ENCODE results near the gene CCDC34.
"Not testable (repeated sequence)": the region's sequence is repeated elsewhere in the genome, so short reads cannot be mapped to it uniquely, and the experiment has no call there.

Gene CCDC34

GRCh38 chr11:27357250-27357649 lies 5.8 kb downstream of the CCDC34 start:
- no peak for DNase-seq

DNA sequence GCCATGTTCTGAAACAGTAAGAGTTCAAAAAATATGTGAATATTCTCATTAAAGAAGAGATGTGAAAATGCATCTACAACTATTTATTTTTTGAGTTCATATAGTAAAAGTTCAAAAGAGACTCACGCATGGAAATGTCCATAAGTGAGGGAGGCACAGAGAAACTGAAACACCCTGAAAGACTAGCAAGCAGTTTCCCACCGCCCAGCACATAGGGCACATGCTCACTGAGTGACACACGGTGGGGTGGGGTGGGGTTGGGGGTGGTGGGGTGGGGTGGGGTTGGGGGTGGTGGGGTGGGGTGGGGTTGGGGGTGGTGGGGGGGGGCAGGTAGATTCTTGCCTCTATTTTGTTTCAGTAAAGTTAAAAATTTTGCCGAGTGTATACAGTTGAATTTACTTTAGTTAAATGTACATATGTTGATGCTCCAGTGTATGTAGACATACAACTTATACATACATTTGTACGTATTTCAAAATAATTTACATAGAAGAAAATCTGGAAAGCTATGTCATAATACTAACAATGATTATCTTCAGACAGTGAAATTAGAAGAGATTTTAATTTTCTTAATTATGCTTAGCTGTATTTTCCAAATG lies 6.3 kb downstream of the CCDC34 start:
- no peak for DNase-seq

DNA sequence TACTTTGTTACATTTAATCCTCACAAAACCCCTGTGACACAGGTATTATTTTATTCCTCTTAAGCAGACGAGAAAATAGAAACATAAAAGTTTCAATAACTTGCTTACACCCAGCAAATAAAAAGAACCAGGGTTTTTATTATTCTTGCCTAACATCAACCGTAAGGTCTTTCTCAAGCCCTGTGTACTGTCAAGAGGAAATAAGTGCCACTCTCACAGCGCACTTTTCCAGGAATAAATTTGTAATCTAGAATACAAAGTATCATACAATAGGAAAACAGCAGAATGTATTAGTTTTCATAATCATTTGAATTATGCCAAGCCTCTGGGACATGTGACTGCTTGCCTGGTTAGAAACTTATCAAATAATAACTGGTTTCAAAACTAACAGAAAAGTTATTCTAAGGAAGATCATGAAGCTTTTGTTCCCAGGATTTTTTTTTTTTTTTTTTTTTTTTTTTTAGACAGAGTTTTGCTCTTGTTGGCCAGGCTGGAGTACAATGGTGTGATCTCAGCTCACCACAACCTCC lies 7.4 kb downstream of the CCDC34 start:
- no peak for DNase-seq

GRCh38 chr11:27354359-27354965 lies 8.6 kb downstream of the CCDC34 start:
- no peak for DNase-seq

GRCh38 chr11:27353593-27354358 lies 9.2 kb downstream of the CCDC34 start:
- DNase-seq = no peak

DNA sequence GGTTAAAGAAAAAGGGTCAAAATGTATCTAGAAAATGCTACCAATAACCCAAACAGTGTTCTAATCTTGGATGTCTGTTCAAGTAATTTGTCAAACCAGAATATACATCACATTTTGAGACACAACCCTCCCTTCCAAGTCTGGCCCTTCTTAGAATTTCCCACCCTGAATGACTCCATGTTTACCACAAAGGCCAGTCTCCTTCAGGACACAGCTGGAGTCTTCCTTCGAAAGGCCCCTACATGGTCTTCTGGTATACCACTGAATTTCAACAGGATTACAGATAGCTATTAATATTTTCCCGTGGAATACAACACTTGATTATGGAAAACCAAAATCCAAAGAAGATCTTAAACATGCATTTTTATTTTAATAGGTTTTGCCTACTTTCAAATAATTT lies 10.2 kb downstream of the CCDC34 start:
- DNase-seq = no peak

- DNase-seq = no peak
Observed at GRCh38 chr11:27350511-27350910, 12.5 kb downstream of the CCDC34 start.

GRCh38 chr11:27349919-27350318 lies 13.1 kb downstream of the CCDC34 start:
- no peak for DNase-seq

DNA sequence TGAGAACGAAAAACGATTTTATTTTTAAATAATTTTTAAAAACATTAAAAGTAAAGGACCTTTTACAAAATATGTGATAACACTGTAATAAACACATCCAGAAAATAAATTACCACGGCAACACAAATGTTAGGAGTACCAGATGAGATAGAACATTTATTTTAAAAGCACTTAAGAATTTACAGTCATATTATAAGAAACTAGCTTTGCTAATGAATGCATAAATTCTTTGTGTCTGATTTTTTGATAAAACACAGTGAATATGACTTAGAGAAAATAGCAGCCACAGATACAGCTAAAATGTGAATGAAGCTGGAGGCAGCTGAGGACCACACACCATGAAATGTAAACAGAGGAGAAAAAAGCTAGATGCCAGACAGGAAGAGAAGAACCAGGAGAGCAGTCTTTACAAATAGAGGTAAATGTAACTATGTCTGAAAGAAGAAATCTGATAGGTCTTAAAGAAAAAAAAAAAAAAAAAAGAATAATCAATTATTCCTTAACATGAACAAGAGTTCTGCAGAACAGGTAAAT lies 14.6 kb downstream of the CCDC34 start:
- peak in 1 of 2 experiments; percentile 4 for DNase-seq

- no peak for DNase-seq
Observed at GRCh38 chr11:27347359-27348339, 15.4 kb downstream of the CCDC34 start.

DNA sequence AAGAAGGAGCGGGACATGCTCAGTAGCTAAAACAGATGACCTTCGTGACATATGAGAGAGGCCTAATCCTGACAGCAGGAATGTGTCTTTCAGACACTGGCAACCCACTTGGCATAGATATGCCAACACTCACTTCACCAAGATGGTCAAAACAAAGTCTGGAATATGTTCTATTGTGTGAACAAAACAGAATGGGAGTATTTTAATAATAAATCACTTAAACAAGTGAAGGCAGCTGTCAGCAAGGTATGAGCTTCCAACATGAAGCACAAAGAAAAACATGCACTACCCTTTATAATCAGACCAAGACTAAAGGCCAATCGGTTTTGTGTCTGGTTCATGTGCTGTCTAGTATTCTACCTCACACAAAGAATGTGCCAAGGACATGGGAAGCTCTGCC lies 23.1 kb downstream of the CCDC34 start:
- DNase-seq = no peak

DNA sequence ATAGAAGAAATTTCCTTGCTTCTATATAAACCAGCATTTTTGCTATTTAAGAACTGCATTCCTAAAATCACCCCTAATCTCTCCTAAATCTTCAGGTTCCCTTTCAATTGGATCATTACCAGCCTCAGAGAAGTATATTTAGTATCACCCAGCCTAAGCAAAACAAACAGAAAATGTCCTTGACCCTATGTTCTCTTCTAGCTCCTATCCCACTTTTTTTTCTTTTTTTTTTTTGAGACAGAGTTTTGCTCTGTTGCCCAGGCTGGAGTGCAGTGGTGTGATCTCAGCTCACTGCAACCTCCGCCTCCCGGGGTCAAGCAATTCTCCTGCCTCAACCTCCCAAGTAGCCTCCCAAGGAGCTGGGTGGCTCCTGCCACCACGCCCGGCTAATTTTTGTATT lies 28.3 kb downstream of the CCDC34 start:
- DNase-seq = not testable (repeated sequence)

DNA sequence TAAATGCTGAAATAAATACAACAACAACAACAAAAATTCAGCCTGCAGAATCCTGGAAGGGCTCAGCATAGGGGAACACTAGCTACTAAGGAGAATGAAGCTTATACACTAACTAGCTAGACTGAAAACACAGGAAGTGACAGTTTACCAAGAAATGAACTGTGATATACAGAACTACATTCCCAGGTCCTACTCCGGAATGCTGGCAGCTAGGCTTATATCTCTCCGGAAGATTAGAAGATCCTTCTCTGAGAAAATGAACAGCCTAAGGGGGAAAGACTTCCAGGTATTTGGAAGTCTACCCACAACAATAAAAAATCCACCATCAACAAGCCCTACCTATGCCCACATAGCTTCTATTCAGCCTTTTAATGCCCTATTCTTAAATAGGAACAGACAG lies 31.0 kb downstream of the CCDC34 start:
- DNase-seq = no peak

- no peak for DNase-seq
Observed at GRCh38 chr11:27330633-27331270, 32.3 kb downstream of the CCDC34 start.

GRCh38 chr11:27329867-27330632 lies 33.0 kb downstream of the CCDC34 start:
- DNase-seq = no peak

- no peak for DNase-seq
Observed at GRCh38 chr11:27328614-27329013, 34.4 kb downstream of the CCDC34 start.

GRCh38 chr11:27327064-27327463 lies 36.0 kb downstream of the CCDC34 start:
- not testable (repeated sequence) for DNase-seq

GRCh38 chr11:27322196-27322595 lies 40.8 kb downstream of the CCDC34 start:
- DNase-seq = not testable (repeated sequence)

DNA sequence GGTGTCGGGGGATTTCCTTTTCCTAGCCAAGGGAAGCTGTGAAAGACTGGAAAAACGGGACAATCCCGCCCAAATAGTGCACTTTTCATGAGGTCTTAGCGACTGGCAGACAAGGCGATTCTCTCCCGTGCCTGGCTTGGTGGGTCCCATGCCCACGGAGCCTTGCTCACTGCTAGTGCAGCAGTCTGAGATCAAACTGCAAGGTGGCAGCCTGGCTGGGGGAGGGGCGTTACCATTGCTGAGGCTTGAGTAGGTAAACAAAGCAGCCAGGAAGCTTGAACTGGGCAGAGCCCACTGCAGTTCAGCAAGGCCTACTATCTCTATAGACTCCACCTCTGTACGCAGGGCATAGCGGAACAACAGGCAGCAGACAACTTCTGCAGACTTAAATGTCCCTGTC lies 41.7 kb downstream of the CCDC34 start:
- not testable (repeated sequence) for DNase-seq

- DNase-seq = no peak
Observed at GRCh38 chr11:27319072-27319471, 43.9 kb downstream of the CCDC34 start.

DNA sequence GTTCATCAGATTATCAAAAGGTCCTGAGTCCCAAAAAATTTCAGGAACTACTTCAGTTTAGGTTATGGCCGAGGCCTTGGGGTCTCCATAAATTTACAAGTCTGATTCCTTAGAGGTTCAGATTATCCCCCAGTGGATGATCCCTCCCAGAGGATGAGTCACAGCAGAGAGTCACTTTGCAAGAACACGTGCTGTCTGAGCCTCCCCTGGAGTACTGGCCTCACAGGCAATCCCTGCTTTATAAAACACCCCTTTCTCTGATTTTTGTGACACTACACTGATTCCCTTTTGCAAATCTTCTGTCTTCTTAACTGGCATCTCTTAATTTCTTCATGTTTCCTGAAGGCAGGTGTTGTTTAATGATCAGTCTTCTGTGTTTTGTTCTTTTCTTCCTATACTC lies 45.3 kb downstream of the CCDC34 start:
- no peak for DNase-seq
